Ramos (cell line): ENCODE measurements around the gene HNRNPLL.
"Not testable (repeated sequence)": the region's sequence is repeated elsewhere in the genome, so short reads cannot be mapped to it uniquely, and the experiment has no call there.

Source experiments
- in situ Hi-C: fragments of 300-500 bp; cut with MboI; formaldehyde crosslinking; loops from one replicate; pipeline ENCODE4 v1.14.3; 2022; ENCODE audit warnings: low sequenced_read_pairs; ENCODE audit not compliant: unreplicated experiment

HNRNPLL gene

DNA sequence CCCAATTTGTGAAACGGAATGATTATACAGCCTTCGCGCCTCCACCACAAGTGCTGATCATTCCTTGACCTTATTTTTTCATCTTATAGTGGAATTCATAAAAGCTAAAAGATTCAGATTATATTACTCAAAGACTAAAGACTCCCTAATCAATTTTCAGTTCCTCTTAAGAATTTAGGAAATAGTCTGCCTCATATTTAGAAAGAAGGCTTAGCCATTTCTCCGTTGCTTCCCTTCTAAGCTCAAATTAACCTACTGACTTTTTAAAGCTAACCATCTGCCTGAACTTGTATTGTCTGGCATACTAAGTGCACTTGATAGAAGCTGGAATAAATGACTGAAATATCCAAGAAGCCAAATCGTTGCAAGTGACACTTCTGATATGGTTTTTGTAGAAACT, 44.7 kb downstream of the HNRNPLL start:
- in situ Hi-C loops = no loop called here

DNA sequence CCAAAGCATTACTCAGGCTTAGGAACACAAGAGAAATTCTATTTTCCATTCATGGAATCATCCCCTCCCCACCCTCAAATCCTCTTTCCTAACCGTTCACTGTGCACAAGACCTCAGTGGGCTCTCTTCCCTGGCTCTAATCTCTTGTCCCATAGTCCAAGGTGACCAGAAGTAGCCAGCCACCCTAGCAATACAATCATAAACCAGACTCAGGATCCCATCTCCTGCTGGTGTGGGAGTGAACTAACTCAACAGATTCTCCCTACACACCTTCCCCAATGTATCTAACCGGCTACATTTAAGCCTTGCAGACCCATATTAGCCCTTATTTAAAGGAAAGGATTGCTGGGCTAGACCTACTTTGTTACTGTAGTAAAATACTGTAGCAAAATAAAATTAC, 45.5 kb downstream of the HNRNPLL start:
- in situ Hi-C loops = no loop called here

DNA sequence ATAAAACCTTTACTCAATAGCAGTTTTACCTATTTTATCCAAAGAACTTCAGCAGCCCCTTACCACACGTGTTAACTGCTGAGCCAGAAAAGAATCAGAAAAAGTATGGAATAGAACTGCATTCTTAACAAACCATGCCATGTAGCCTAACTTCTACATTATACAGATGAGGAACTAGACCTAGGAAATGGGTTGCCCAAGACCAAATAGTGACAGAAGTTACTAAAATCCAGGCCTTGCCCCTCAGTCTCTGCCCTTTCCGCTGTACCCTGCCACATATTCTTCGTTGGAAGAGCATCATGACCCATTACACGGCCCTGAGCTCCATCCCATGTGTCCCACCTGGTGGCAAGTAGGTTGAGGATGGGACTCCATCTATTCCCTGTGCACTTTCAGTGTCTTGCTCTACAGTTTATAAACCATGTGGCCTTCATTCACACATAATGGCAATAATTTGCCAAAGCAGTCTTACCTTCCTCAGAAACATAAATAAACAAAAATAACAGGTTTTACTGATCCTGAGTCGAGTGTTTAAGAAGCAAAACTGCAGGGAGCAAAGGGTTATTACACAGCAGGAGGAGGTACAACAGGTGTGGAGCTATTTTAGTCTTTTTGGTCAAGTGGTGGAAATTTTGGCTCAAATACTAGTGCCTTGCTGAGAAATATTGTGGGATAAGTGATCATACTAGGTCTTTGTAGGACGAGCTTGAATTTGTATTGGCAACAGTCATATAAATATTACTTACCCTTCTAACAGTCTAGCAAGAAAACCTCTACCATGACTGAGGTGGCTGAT, 46.5 kb downstream of the HNRNPLL start:
- in situ Hi-C loops = no loop called here

DNA sequence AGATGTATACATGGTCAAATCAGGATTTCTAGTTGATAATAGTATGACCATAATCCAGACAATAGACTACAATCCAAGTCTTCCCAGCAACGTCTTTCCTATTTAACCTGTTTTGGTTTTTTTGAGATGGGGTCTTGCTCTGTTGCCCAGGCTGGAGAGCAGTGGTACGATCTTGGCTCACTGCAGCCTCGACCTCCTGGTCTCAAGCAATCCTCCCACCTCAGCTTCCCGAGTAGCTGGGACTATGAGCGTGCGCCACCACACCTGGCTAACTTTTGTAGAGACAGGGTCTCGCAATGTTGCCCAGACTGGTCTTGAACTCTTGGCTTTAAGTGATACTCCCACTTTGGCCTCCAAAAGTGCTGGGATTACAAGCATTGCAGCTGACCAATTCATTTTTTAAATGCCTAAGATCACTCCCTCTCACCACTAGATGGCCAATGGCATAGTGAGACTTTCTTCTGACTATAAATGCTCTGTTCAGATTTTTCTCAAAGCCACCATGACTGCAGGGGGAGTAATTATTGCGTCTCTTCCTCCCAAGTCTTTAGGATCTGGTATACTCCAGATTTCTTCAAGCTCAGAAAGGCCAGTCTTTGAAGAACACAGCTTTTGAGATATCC, 47.6 kb downstream of the HNRNPLL start:
- in situ Hi-C loops = no loop called here

DNA sequence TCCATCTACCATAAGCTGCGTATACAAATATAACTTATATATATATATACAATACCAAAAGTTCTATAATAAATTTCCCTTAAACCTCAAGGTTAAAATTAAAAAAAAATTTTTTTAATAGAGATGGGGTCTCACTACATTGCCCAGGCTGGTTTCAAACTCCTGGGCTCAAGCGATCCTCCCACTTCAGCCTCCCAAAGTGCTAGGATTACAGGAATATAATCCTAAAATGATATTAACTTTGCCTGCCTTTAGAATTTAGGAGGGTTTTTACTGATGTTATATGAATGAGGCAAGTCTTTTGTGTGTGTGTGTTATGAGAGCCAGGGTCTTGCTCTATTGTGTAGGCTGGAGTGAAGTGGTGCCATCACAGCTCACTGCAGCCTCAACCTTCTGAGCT, 49.2 kb downstream of the HNRNPLL start:
- in situ Hi-C loops = no loop called here

DNA sequence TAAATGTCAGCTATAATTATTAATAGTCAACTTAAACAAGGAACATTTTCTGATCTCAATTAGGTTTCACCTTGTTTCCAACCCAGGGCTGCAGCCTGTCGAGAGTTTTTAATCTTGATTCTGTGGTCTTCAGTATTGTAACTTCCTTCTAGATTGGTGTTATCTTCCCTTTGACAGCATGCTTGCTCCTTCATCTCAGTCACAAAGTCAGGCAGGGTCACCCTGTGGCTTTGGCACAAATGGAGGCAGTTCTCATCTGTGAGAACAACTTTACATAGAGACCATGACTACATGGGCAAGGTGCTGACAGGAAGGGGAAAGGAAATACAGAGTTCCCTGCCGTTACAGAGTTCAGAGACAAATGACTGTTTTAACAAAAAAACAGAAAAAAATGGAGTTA, 50.5 kb downstream of the HNRNPLL start:
- in situ Hi-C loops = no loop called here

DNA sequence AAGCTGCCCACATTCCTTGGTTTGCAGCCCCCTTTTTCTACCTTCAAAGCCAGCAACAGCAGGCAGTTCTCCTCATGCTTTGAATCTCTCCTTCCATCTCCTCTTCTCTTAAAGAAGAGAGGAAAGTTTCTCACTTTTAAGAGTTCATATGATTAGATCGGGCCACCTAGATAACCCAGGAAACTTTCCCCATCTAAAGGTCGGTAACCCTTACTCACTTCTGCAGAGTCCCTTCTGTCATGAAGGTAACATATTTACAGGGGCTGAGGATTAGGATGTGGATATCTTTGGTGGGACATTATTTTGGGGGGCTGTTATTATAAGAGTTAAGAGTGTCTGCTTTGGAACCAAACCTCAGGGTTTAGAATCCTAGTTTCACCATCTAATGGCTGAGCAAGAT, 51.0 kb downstream of the HNRNPLL start:
- in situ Hi-C loops = no loop called here

DNA sequence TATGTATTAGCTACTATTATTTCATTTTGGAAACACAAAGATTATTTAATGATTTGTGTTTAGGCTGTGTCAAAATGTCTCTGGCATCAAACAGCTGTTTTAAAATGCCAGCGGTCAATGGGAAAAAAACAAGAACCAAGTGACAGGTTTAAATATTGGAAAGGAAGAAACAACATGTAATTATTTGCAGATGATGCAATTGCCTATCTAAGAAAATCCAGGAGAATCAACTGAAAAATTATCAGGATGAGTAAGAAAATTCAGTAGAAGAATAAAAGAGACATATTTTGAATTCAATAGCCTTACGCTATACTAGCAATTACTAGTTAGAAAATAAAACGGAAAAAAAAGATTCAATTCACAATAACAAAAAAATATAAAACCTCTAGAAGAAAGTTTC, 51.6 kb downstream of the HNRNPLL start:
- in situ Hi-C loops = no loop called here

DNA sequence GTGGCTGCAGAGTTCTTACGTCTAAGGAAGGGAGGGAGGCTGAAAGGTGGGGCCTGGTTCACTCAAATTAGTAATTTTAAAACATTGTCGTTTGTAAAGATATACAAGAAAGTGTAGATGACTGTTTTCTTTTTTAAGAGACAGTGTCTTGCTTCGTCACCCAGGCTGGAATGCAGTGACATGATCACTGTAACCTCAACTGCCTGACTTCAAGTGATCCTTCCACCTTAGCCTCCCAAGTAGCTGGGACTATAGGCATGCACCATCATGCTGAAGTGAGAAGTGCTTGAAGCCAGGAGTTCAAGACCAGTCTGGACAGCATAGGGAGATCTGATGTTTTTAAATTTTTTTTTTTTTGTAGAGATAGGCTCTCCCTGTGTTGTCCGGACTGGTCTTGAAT, 52.9 kb downstream of the HNRNPLL start:
- in situ Hi-C loops = no loop called here

DNA sequence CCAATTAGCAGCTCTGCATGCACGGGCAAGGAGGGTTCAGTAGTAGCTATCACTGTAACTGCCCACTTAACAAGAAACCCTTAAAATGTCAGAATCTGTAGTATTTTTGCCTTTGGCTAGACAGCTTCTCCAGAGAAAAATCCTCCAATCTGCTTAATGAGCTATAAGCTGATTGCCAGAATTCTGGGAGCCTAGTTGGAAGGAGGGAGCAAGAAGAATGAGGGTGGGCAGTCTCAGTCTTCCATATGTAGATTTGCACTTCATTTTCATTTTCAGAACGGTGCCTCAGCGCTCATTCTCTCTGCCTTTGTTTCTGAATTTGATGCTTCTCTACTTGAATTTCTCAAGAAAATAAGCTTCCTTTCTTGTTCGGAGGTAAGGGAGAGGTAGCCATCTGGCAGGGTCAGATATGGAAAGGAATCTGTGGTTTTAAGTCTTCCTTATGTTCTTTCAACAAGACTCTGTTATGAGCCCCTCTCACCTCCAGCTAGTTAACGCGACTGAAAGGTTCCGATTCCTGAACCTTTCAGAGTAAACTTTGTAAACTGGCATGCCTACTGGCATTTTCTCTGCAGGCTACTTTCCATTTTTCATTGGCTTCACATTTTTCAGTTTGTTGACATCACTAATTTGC, 53.5 kb downstream of the HNRNPLL start:
- in situ Hi-C loops = no loop called here

DNA sequence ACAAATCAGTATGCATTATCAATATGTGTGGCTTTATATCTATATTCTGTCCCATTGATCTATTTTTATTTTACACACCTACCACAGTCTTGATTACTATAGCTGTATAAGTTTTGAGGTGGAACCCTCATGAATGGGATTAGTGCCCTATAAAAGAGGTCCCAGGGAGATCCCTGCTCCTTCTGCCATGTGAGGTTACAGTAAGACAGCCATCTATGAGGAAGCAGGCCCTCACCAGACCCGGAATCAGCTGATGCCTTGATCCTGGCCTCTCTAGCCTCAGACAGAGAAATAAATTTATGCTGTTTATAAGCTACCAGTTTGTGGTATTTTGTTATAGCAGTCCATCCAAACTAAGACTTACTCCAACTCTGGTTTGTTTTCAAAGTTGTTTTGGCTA, 54.9 kb downstream of the HNRNPLL start:
- in situ Hi-C loops = no loop called here

DNA sequence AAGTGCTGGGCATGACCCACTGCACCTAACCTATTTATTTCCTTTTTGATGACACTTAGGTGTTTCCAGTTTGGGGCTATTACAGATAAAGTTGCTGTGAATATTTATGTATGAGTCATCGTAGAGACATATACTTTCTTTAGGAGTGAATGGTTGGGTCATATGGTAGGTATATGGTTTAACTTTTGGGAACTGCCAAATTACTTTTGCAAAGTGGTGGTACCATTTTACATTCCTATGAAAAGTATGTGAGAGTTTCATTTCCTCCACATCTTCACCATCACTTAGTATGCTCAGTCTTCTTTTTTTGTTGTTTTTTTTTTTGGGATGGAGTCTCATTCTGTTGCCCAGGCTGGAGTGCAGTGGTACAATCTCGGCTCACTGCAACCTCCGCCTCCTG, 56.1 kb downstream of the HNRNPLL start:
- in situ Hi-C loops = no loop called here

DNA sequence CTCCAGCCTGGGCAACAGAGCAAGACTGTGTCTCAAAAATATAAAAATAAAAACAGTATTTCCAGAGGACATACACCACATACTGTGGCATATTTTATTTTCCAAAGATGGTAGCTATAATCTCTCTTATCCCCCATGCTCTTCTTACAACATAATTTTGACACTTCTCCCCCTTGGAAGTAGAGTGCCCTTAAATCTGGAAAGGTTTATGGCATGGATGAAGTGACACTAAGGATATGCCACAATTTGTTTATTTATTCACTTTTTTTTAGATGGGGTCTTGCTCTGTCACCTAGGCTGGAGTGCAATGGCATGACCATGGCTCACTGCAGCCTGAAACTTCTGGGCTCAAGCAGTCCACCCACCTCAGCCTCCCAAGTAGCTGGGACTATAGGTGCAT, 56.7 kb downstream of the HNRNPLL start:
- in situ Hi-C loops = no loop called here

DNA sequence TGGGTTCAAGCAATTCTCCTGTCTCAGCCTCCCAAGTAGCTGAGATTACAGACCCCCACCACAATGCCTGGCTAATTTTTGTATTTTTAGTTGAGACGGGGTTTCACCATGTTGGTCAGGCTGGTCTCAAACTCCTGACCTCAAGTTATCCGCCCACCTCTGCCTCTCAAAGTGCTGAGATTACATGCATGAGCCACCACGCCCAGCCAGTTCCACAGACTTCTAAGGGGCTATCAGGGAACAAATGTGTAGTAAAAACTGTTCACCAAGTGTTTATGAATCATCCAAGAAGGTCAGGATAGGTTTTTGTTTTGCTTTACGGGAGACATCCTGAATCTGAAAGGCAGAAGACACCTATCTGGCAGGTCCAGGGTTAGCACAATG, 60.5 kb downstream of the HNRNPLL start:
- in situ Hi-C loops = not testable (repeated sequence)

DNA sequence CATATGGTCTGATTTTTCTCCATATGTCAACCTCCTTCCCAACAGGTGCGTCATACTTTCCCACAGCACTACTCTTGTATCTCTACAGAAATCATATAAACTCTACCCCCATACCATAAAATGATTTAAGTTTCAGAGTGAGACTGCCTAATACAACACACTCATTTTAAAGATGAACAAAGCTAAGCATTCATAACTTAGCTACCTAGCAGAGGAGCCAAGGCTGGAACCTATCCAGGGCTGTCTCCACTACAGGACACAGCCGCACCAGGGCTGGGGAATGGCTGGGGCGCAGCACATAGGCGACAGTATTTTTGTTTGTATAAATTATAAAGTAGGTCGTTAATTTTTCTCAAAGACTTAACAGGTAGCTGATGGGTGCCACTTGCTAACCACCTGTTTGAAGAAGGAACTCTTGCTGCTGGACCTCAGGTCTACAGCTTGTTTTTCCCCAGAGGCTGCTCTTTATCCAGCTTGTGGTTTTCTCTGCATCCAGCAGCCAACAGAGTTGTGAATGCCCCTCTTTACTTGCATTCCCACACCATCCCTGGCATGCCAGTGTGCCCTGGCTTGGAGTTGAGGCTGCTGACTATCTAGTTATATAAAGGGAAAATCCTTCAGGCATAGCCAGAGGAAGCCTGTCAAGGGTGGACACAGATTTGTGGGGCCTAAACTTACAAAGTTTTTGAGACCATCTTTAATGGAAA, 62.0 kb downstream of the HNRNPLL start:
- in situ Hi-C loops = no loop called here

DNA sequence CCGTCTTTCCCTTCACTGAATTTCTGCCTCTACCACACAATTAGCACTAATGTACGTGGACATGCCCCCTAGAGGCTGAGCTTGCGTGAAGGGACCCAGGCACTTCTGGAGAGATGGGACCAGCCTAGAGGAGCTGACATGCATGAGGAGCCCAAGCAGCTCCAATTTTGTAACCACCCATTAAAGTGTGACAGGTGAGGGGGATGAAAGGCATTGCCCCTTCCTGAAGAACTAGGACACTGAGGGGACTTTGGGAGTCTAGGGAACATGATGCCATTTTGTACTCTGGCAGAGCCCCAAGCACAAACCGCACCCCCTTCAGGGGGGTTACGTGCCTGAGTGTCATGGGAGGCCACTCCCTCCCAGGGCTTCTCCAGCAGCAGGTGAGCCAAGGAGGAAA, 63.6 kb downstream of the HNRNPLL start:
- in situ Hi-C loops = no loop called here

DNA sequence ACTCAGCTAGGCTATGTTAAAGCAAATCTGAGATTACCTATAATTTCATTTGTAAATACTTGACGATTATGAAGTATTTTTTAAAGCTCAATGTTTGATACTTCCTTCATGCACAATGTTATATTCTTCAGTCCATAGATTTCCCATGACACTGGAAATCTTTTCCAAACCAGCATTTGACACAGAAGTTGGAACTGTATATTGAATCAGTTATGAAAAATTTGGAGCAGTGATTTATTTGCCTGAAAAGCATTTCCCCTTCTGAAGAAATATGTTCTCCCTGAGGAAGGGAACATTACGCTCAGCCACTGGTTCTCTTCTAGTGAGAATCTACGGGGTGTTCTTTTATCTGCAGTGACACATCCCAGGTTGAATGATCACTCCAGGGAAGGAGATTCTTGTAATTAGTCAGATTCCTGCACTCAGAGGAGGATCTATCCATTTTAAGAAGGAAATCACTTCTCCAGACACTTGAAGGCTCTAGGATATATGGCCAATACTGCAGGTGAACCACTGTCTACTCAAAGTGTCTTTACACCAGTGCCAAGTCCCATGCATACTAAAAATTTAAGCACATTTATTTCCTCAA, 64.7 kb downstream of the HNRNPLL start:
- in situ Hi-C loops = no loop called here

DNA sequence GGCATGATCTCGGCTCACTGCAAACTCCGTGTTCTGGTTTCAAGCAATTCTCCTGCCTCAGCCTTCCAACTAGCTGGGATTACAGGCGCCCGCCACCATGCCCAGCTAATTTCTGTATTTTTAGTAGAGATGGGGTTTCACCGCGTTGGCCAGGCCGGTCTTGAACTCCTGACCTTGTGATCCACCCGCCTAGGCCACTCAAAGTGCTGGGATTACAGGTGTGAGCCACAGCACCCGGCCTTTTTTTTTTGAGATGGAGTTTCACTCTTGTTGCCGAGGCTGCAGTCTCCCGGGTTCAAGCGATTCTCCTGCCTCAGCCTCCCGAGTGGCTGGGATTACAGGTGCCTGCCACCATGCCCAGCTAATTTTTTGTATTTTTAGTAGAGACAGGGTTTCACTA, 65.4 kb downstream of the HNRNPLL start:
- in situ Hi-C loops = not testable (repeated sequence)

DNA sequence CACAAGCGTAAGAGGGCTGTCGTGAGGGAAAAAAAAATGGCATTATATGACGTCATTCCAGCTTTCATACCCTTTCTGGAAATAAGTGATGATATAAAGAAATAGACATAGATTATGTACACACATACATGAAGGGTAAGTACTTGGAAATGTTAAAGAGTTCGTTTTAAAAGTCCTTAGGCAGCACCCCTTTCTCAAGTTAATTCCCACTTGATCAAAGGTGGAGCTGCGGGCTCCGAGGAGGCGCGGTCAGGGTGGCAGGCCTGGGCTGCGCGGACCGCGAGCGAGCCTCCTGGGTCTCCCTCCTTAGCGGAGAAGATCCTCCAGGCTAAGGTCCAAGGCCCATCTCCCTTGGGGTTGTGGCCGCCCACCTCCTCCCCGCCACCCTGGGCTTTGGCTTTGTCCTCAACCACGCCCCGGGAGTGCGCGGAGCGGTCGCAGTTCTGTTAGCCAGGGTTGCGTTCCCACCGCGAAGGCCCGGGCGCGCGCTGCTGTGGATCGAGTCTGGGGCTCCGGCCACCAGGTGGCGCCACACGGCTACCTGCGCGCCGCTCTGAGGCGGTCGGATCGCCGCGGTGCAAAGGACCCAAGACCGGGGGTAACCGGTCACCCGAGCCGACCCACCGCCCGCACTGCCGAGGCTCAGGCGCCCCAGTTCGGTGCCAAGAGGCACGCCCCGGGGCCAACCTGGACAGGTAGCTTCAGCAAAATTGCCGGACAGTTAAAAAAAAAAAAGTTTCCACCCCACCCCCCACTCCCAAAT, 66.8 kb downstream of the HNRNPLL start:
- in situ Hi-C loops = no loop called here

DNA sequence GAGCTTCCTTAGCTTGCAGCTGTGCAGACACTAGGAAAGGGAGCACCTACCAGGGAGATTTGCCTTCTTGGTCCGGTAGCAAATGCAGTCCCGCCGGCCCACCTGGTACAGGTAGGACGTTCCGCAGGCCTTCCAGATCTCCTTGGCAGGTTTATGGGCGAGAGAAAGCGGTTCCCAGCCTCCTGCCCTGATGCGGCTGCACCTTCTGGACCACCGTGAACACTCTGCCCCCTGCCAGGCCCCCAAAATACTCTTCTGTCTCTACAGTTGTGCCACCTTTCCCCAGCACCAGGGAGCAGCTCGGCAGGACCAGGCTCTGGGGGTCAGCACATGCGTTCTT, 67.4 kb downstream of the HNRNPLL start:
- in situ Hi-C loops = no loop called here
